SK-N-SH treated with all-trans-retinoic acid at 6 μM for 48 hours (cell line): ENCODE data around the gene FIGNL2.

Source experiments
- ATAC-seq: fragments of 200-7000 bp; cut with Tn5 transposase; 3 replicates; pipeline ENCODE4 v1.9.1; 2020; ENCODE audit warnings: mild to moderate bottlenecking, moderate library complexity
- BACH2 ChIP-seq: fragments of 250-450 bp; sonication (Bioruptor Pico); IDR thresholded peaks from 2 replicates; pipeline ENCODE4 v1.9.0; 2021; ENCODE audit warnings: mild to moderate bottlenecking, borderline replicate concordance
- CSDC2 ChIP-seq: fragments of 250-450 bp; sonication (Bioruptor Pico); IDR thresholded peaks from 2 replicates; pipeline ENCODE4 v1.5.0; 2020; ENCODE audit warnings: mild to moderate bottlenecking, moderate library complexity
- GLIS3 ChIP-seq: fragments of 250-450 bp; sonication (Bioruptor Pico); IDR thresholded peaks from 2 replicates; pipeline ENCODE4 v1.5.0; 2020; ENCODE audit warnings: mild to moderate bottlenecking, moderate library complexity
- ISL1 ChIP-seq: fragments of 250-450 bp; sonication (Bioruptor Pico); IDR thresholded peaks from 2 replicates; pipeline ENCODE4 v2.1.2; 2022; ENCODE audit warnings: mild to moderate bottlenecking, moderate library complexity
- OSR1 ChIP-seq: fragments of 250-450 bp; sonication (Bioruptor Pico); IDR thresholded peaks from 2 replicates; pipeline ENCODE4 v1.8.0; 2022; ENCODE audit warnings: moderate library complexity, mild to moderate bottlenecking, inconsistent platforms
- PPARA ChIP-seq: fragments of 250-450 bp; sonication (Bioruptor Pico); IDR thresholded peaks from 2 replicates; pipeline ENCODE4 v1.5.0; 2020; ENCODE audit warnings: mild to moderate bottlenecking, borderline replicate concordance
- RARB ChIP-seq: fragments of 250-450 bp; sonication (Bioruptor Pico); IDR thresholded peaks from 2 replicates; pipeline ENCODE4 v1.8.0; 2021; ENCODE audit warnings: mild to moderate bottlenecking, moderate library complexity
- TOX ChIP-seq: fragments of 250-450 bp; sonication (Bioruptor Pico); IDR thresholded peaks from 2 replicates; pipeline ENCODE4 v1.8.0; 2021; ENCODE audit warnings: mild to moderate bottlenecking, moderate library complexity, borderline replicate concordance
- ZFP3 ChIP-seq: fragments of 250-450 bp; sonication (Bioruptor Pico); IDR thresholded peaks from 2 replicates; pipeline ENCODE4 v1.5.0; 2020; ENCODE audit warnings: mild to moderate bottlenecking, moderate library complexity
- ZFP30 ChIP-seq: fragments of 450-650 bp; formaldehyde crosslinking; IDR thresholded peaks from 2 replicates; pipeline ENCODE4 v1.5.0; 2022; ENCODE audit warnings: mild to moderate bottlenecking, moderate library complexity
- ZNF70 ChIP-seq: fragments of 450-650 bp; formaldehyde crosslinking; IDR thresholded peaks from 2 replicates; pipeline ENCODE4 v1.5.0; 2020; ENCODE audit warnings: mild to moderate bottlenecking, moderate library complexity
- ZNF8 ChIP-seq: fragments of 450-650 bp; formaldehyde crosslinking; IDR thresholded peaks from 2 replicates; pipeline ENCODE4 v1.5.0; 2020; ENCODE audit warnings: mild to moderate bottlenecking, moderate library complexity
- TF ChIP-seq, protein P1 (sequence below): fragments of 250-450 bp; sonication (Bioruptor Pico); IDR thresholded peaks from 2 replicates; pipeline ENCODE4 v1.5.1; 2020; ENCODE audit warnings: low read depth, mild to moderate bottlenecking, moderate library complexity
- TF ChIP-seq, protein P2 (sequence below): fragments of 250-450 bp; sonication (Bioruptor Pico); IDR thresholded peaks from 2 replicates; pipeline ENCODE4 v1.5.1; 2021; ENCODE audit warnings: mild to moderate bottlenecking, moderate library complexity
- TF ChIP-seq, protein P3 (sequence below): fragments of 250-450 bp; sonication (Bioruptor Pico); IDR thresholded peaks from 2 replicates; pipeline ENCODE4 v1.8.0; 2020; ENCODE audit warnings: mild to moderate bottlenecking, moderate library complexity, borderline replicate concordance
- TF ChIP-seq, protein P4 (sequence below): fragments of 250-450 bp; sonication (Bioruptor Pico); IDR thresholded peaks from 2 replicates; pipeline ENCODE4 v1.8.0; 2021; ENCODE audit warnings: low read depth, mild to moderate bottlenecking, moderate library complexity, borderline replicate concordance
- TF ChIP-seq, protein P5 (sequence below): fragments of 250-450 bp; sonication (Bioruptor Pico); IDR thresholded peaks from 2 replicates; pipeline ENCODE4 v1.5.0; 2020; ENCODE audit warnings: mild to moderate bottlenecking, moderate library complexity

Gene FIGNL2, protein sequence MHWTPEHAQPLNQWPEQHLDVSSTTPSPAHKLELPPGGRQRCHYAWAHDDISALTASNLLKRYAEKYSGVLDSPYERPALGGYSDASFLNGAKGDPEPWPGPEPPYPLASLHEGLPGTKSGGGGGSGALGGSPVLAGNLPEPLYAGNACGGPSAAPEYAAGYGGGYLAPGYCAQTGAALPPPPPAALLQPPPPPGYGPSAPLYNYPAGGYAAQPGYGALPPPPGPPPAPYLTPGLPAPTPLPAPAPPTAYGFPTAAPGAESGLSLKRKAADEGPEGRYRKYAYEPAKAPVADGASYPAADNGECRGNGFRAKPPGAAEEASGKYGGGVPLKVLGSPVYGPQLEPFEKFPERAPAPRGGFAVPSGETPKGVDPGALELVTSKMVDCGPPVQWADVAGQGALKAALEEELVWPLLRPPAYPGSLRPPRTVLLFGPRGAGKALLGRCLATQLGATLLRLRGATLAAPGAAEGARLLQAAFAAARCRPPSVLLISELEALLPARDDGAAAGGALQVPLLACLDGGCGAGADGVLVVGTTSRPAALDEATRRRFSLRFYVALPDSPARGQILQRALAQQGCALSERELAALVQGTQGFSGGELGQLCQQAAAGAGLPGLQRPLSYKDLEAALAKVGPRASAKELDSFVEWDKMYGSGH

DNA sequence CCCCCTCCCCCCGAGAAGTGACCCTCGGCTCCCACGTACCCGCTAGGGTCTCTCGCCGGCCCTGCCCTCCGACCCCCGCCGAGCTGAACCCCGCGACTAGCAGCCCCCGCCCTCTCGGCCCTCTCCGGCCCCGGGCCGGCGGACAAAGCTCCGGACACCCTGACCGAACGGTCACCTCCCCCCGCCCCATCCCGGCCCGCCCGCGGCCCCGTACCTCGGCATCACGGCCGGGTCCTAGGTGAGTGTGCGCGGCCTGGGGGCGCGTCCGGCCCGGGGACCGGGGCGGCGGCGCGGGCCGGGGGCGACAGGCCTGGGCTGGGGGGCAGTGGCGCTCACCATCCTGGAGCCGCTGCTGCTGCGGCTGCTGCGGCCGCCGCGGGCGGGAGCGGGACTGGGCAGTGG lies at the start of gene FIGNL2:
TSS of gene FIGNL2 (minus strand) at position 393 of the 402 bp plus-strand sequence. CDS start 26,305 bp downstream, outside the sequence.
- TF ChIP-seq TOX (CRISPR knock-in tag) (no peak), BACH2 (CRISPR knock-in tag) (no peak), ZFP3 (no peak), RARB (no peak), ZNF70 (CRISPR knock-in tag) (no peak), OSR1 (no peak), ZNF8 (CRISPR knock-in tag) (no peak), CSDC2 (CRISPR knock-in tag) (no peak), GLIS3 (CRISPR knock-in tag) (no peak)
- TF ChIP-seq, protein P1, sequence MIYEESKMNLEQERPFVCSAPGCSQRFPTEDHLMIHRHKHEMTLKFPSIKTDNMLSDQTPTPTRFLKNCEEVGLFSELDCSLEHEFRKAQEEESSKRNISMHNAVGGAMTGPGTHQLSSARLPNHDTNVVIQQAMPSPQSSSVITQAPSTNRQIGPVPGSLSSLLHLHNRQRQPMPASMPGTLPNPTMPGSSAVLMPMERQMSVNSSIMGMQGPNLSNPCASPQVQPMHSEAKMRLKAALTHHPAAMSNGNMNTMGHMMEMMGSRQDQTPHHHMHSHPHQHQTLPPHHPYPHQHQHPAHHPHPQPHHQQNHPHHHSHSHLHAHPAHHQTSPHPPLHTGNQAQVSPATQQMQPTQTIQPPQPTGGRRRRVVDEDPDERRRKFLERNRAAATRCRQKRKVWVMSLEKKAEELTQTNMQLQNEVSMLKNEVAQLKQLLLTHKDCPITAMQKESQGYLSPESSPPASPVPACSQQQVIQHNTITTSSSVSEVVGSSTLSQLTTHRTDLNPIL (CRISPR knock-in tag): no peak
- TF ChIP-seq, protein P2, sequence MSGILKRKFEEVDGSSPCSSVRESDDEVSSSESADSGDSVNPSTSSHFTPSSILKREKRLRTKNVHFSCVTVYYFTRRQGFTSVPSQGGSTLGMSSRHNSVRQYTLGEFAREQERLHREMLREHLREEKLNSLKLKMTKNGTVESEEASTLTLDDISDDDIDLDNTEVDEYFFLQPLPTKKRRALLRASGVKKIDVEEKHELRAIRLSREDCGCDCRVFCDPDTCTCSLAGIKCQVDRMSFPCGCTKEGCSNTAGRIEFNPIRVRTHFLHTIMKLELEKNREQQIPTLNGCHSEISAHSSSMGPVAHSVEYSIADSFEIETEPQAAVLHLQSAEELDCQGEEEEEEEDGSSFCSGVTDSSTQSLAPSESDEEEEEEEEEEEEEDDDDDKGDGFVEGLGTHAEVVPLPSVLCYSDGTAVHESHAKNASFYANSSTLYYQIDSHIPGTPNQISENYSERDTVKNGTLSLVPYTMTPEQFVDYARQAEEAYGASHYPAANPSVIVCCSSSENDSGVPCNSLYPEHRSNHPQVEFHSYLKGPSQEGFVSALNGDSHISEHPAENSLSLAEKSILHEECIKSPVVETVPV: no peak
- TF ChIP-seq, protein P3, sequence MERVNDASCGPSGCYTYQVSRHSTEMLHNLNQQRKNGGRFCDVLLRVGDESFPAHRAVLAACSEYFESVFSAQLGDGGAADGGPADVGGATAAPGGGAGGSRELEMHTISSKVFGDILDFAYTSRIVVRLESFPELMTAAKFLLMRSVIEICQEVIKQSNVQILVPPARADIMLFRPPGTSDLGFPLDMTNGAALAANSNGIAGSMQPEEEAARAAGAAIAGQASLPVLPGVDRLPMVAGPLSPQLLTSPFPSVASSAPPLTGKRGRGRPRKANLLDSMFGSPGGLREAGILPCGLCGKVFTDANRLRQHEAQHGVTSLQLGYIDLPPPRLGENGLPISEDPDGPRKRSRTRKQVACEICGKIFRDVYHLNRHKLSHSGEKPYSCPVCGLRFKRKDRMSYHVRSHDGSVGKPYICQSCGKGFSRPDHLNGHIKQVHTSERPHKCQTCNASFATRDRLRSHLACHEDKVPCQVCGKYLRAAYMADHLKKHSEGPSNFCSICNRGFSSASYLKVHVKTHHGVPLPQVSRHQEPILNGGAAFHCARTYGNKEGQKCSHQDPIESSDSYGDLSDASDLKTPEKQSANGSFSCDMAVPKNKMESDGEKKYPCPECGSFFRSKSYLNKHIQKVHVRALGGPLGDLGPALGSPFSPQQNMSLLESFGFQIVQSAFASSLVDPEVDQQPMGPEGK (CRISPR knock-in tag): no peak
- no peak for ATAC-seq

DNA sequence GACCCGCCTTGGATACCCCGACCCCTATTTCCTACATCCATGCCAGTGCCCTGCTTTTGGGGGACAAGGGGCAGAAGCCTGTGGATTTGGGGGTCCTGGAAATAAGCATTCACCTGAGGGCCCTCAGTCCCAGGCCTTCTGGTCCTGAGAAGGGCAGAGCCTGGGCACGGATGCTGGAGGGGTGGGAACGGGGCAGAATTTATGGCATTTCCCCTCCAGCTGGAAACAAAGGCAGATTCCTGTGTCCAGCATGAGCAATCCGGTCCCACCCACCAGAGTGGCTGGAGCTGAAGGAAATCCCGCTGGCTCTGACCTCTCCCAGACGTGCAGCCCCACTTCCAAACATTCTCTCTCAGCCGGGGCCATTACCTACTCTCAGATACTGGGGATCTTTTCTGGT lies 48.7 kb upstream of the FIGNL2 start:
- ATAC-seq: no peak
- TF ChIP-seq ZNF70 (CRISPR knock-in tag): no peak
- TF ChIP-seq, protein P4, sequence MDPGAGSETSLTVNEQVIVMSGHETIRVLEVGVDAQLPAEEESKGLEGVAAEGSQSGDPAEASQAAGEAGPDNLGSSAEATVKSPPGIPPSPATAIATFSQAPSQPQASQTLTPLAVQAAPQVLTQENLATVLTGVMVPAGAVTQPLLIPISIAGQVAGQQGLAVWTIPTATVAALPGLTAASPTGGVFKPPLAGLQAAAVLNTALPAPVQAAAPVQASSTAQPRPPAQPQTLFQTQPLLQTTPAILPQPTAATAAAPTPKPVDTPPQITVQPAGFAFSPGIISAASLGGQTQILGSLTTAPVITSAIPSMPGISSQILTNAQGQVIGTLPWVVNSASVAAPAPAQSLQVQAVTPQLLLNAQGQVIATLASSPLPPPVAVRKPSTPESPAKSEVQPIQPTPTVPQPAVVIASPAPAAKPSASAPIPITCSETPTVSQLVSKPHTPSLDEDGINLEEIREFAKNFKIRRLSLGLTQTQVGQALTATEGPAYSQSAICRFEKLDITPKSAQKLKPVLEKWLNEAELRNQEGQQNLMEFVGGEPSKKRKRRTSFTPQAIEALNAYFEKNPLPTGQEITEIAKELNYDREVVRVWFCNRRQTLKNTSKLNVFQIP (CRISPR knock-in tag): no peak
- TF ChIP-seq, protein P5, sequence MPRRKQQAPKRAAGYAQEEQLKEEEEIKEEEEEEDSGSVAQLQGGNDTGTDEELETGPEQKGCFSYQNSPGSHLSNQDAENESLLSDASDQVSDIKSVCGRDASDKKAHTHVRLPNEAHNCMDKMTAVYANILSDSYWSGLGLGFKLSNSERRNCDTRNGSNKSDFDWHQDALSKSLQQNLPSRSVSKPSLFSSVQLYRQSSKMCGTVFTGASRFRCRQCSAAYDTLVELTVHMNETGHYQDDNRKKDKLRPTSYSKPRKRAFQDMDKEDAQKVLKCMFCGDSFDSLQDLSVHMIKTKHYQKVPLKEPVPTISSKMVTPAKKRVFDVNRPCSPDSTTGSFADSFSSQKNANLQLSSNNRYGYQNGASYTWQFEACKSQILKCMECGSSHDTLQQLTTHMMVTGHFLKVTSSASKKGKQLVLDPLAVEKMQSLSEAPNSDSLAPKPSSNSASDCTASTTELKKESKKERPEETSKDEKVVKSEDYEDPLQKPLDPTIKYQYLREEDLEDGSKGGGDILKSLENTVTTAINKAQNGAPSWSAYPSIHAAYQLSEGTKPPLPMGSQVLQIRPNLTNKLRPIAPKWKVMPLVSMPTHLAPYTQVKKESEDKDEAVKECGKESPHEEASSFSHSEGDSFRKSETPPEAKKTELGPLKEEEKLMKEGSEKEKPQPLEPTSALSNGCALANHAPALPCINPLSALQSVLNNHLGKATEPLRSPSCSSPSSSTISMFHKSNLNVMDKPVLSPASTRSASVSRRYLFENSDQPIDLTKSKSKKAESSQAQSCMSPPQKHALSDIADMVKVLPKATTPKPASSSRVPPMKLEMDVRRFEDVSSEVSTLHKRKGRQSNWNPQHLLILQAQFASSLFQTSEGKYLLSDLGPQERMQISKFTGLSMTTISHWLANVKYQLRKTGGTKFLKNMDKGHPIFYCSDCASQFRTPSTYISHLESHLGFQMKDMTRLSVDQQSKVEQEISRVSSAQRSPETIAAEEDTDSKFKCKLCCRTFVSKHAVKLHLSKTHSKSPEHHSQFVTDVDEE (CRISPR knock-in tag): no peak
- no peak for TF ChIP-seq ZFP30
- TF ChIP-seq ISL1 (CRISPR knock-in tag): no peak
- no peak for TF ChIP-seq ZFP3
- TF ChIP-seq, protein P1 (CRISPR knock-in tag): no peak

DNA sequence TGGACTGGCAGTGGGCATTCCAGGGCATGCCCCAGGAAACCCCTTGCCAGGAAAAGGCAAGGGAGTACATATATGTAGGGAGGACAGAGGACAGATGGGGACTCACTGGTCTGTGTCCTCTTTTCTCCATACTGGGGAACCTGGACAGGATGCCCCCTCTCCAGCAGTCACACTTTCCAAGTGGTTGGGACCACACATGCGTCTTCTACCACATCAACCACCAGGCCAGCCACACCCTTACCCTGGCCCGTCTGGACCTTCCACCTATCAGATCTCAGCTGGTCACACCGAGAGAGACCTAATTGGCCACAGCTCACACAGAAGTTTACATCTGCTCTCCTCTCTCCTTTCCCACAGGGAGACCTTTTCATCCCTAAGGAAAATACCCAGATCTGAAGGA lies 47.7 kb upstream of the FIGNL2 start:
- ATAC-seq: no peak
- TF ChIP-seq, protein P3 (CRISPR knock-in tag): no peak
- TF ChIP-seq PPARA (CRISPR knock-in tag): no peak
- no peak for TF ChIP-seq RARB
- TF ChIP-seq OSR1: no peak
- TF ChIP-seq GLIS3 (CRISPR knock-in tag): no peak
- TF ChIP-seq, protein P5 (CRISPR knock-in tag): no peak
- TF ChIP-seq, protein P4 (CRISPR knock-in tag): no peak
